ENCODE data around the gene EVA1B. TPM values are rescaled to one million over a fixed set of nuclear protein-coding genes. Genes with fewer than 3 reads are reported as not detected.

The EVA1B gene
- total RNA-seq, 1 experiment from 2014 or later, result 71.2 TPM

DNA sequence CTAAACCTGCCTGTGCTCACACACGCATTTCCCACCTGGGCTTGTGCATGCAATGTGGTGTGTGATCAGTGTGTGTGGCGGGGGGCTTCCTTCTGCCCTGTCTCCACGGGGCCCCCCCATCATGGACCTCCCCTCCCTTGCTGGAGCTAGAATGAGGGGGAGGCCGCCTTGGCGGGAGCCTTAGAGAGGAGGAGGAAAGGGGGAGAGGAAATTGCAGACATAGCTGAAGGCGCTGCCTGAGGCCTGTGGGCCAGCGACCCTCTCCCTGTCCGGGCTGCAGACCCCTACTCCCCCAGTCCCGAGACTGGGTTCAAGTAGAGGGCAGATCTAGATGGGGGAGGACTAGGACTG, 883 bp upstream of the EVA1B start:
- DNase-seq (ENCODE audit: low read depth), result no peak

DNA sequence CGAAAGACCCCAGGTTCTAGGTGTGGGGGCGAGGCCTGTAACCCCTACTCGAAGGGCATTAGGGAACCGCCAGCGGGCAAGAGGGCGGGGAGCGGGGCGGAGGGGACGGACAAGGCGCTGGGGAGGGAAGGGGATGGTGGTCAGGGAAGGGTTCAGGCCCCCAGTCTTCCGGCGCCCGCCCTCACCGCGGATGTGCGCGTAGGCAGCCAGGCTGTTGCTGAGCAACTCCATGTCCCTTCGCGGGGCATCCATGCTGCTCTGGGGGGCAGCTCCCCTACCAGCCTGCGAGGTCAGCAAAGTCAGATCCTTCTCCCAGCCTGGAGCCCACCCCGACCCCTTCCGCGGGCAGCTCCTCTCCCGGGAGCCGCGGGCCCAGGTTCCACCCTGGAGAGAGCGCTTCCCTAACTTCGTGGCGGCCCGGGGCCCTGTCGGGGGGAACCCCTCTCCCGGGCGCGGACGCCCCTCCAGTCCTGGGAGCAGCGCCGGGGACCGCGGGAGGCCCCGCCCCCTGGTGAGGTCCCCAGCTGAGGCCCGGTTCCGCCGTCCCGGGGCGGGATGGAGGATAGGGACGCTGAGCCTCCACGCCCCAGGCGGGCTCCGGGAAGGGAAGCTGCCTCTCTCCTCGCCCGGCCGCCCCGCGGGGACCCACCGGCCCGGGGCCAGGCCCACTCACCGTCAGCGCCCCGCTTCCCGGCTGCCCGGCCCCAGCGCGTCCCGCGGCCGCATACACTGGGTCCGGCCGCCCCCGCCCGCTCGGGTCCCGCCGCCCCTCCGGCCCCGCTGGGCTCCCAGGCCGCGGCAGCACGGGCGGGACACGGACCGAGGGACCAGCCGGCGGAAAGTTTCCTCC, 434 bp downstream of the EVA1B start:
- no peak for DNase-seq (ENCODE audit: low read depth)
- in situ Hi-C loops (cut with HindIII; ENCODE audit: low pct_unique_long_range_greater_than_20kb, low sequenced_read_pairs), result no loop called here

More for the DNA sequence above, 883 bp upstream of the EVA1B start:
- in situ Hi-C loops (cut with HindIII; ENCODE audit: low pct_unique_long_range_greater_than_20kb, low sequenced_read_pairs), result no loop called here

DNA sequence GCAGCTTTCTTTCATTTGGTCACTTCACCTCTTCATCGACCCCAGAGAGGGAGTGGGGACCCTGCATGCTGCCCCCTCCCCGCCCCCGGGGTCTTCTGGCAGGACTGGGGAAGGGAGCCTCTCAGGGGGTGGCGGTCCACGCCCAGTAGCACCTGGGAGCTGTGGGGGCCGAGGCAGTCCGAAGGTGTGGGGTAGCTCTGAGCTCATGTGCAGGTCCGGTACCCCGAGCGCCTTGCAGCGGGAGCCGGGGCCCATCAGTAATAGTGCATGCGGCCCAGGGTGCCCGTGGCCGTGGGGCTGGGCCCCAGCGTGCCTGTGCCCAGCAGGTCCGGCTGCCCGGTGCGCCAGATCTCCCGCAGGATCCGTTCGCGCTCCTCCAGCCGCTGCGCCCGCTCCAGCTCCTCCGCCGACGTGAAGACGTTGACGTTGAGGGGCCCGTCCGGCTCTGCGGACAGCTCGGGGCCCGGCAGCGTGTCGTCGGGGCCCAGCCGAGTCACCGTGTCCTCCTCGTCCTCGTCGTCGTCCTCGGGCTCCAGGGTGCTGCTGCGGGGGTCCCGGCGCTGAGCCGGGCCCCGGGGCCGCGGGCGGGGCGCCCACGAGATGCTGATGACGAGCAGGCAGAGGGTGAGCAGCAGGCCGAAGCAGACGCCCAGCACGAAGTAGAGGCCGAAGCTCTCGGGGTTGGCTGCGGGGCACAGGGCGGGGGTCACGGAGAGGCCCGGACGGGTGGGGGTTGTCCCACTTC, 1.2 kb downstream of the EVA1B start:
- in situ Hi-C loops (cut with HindIII; ENCODE audit: low pct_unique_long_range_greater_than_20kb, low sequenced_read_pairs), result no loop called here

DNA sequence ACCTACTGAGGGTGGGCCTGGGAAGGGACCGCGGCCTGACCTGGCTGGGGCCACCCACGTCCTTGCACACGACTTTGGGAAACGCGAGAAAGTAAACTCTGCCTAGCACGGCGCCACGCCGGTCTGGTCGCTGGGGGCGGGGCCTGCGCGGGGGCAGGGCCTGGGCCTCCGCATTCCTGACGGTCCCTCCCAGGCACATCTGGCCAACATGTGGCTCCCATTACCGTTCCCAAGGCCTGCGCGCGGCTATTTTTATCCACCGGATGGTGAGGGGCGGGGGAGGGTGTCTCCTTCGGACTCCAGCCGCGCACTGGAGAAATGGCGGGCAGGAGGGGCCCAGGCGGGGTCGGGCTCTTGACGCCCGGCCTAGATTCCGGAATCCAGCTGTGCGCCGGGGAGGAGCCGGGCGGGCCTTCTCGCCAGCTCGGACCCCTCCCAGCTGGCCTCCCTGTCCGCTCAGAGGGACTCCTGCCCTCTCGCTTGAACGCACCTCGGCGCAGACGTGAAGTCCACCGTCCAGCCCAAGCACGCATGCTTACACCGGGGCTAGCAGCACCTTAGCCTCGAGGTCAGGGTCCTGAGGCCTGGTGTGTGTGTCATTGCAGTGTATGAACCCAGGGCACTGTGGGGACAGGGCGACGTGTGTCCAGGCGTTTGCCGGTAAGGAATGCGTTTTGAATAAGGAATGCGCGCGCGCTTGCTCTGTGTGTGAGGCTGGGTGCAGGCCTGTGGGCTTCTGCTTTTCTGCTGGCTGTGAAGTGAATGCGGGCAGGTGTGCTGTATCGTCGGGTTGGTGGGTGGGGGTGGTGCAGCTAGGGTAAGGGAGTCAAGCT, 2.1 kb downstream of the EVA1B start:
- DNase-seq (ENCODE audit: low read depth), result no peak
- in situ Hi-C loops (cut with HindIII; ENCODE audit: low pct_unique_long_range_greater_than_20kb, low sequenced_read_pairs), result no loop called here

More for the DNA sequence above, 1.2 kb downstream of the EVA1B start:
- DNase-seq (ENCODE audit: low read depth), result no peak

DNA sequence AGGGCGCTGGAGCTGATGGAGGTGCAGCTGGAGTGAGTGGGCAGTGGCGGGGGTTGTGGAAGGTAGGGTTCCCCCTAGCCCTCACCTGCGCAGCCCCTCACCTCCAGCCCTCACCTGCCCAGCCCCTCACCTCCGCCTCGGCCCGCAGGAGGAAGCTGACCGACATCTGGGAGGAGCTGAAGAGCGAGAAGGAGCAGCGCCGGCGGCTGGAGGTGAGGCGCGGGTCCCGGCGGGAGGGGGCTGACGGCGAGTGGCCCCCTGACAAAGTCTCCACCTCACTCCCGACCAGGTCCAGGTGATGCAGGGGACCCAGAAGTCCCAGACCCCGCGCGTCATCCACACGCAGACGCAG, 2.7 kb downstream of the EVA1B start:
- in situ Hi-C loops (cut with HindIII; ENCODE audit: low pct_unique_long_range_greater_than_20kb, low sequenced_read_pairs), result no loop called here

DNA sequence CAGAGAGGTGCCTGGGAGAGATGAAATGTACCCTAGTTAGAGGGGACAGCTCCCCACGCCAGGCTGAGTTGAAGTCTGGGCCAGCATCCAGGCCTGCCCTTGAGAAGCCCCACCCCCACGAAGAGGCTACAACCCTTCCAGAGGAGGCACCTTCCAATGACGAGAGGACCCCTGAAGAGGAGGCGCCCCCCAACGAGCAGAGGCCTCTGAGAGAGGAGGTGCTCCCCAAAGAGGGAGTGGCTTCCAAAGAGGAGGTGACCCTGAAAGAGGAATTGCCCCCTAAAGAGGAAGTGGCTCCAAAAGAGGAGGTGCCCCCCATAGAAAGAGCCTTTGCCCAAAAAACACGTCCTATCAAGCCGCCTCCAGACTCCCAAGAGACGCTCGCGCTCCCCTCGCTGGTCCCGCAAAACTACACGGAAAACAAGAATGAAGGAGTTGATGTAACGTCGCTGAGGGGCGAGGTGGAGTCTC, 3.1 kb downstream of the EVA1B start:
- DNase-seq (ENCODE audit: low read depth), result no peak
- in situ Hi-C loops (cut with HindIII; ENCODE audit: low pct_unique_long_range_greater_than_20kb, low sequenced_read_pairs), result no loop called here

More for the DNA sequence above, 2.7 kb downstream of the EVA1B start:
- DNase-seq (ENCODE audit: low read depth), result no peak

DNA sequence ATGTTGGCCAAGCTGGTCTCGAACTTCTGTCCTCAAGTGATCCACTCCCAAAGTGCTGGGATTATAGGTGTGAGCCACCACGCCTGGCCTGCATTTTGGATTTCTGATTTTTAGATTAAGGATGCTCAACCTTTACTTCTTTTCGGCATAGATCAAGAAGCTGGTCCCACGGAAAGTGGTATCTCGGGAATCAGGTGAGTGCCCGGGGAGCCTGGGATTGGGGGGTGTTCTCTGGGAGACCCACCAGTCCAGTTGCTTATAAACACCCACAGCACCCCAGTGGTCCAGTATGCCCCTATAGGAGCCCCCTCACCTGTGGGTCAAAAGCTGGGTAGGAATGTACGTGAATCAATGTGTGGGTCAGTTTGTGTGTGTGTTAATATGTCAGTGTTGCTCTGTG, 14.0 kb downstream of the EVA1B start:
- no peak for DNase-seq (ENCODE audit: low read depth)
- in situ Hi-C loops (cut with HindIII; ENCODE audit: low pct_unique_long_range_greater_than_20kb, low sequenced_read_pairs), result no loop called here

DNA sequence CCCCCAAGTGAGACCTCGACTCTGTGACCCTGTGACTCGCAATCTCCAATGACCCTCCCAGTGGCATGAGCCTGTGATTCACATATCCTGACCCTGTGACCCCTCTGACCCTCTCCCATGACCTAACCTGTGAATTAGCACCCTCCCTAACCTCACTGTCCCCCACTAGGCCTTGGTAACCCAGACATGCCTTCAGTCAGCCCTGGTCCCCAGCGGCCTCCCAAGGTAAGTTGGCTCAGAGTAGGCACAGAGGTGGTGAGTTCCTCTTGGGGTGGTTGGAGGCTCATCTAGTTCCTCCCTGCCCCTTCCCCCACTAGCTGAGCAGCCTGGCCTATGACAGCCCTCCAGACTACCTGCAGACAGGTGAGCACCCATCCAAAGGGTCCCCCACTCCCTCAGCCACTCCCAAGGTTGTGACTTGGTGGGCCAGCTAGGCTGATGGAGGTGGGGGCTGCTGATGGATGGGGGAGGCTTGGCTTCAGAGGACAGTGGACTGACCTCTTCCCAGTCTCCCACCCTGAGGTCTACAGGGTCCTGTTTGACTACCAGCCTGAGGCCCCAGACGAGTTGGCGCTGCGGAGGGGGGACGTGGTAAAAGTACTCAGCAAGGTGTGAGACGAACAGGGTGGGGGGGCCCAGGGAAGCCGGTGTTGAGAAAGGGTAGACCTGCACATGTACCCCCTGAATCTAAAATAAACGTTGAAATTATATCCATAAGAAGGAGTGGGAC, 15.7 kb downstream of the EVA1B start:
- in situ Hi-C loops (cut with HindIII; ENCODE audit: low pct_unique_long_range_greater_than_20kb, low sequenced_read_pairs), result no loop called here
- no peak for DNase-seq (ENCODE audit: low read depth)

DNA sequence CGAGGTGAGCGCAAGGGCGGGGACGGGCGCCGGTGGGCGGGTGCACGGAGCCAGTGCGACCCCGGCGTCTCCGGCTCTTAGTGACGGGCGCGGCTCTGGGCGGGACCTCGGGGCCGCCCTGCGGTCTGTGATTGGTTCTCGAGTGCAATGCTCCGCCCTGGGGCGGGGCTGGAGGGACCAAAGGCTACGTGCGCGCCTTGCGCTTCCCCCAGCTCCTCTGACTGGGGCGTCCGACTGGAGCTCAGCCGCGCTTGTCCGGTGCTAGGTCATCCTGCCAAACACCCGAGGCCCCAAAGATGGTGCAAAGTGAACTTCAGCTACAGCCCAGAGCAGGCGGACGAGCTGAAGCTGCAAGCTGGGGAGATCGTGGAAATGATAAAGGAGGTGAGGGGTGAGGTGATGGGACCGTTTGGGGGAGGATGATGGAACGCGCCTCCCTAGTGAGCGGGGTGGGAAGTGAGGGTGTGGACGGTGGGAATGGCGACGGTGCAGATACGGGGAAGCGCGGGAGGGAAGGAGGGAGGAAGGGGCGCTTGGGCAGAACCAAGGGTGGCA, 16.5 kb downstream of the EVA1B start:
- peak; percentile 88 for DNase-seq (ENCODE audit: low read depth)
- in situ Hi-C loops (cut with HindIII; ENCODE audit: low pct_unique_long_range_greater_than_20kb, low sequenced_read_pairs), result no loop called here

DNA sequence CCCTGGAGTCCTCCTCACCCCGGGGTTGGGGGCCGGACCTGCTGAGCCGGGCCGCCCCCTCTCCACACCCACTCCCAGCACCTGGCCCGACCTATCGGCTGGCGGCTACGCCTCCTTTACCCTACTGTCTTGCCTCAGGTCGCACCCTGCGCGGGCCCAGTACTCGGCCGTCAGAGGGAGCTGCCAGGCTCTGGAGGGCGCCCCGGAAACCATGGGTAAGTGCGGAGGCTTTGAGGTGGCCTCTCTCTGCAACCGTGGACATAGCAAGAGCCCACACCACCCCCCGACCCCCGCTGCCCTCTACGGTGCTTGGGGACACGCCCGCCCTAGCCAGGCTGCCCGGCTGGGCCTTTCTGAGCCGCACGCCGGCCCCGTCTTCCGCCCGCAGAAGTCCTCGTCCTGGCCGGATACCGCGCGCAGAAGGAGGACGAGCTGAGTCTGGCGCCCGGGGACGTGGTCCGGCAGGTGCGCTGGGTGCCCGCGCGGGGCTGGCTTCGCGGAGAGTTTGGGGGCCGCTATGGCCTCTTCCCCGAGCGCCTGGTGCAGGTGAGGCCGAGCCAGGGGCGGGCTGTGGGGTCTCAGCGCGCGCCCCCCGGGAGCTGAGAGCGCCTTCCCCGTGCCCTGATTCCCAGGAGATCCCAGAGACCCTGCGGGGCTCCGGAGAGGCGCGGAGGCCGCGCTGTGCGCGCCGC, 17.1 kb downstream of the EVA1B start, which contains the start of gene SH3D21:
Gene SH3D21, plus strand, starts transcription at position 159 of the 692 bp plus-strand sequence. Its CDS starts 53 bp downstream, at position 212.
- peak; percentile 56 for DNase-seq (ENCODE audit: low read depth)
- in situ Hi-C loops (cut with HindIII; ENCODE audit: low pct_unique_long_range_greater_than_20kb, low sequenced_read_pairs), result no loop called here

DNA sequence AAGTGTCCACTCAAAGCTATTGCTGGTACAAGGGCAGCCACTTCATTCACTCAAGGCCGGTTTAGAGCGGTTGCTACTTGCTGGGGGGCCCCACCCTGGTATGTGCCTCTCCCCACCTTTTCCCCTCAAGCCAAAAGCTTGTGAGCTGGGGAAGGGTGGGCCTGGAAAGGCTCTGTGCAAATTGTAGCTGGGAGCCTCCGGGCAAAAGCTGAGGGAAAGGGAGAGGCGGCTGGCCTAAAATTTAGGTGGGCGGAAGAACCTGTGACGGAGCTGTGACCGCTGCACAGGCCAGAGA, 17.6 kb downstream of the EVA1B start:
- in situ Hi-C loops (cut with HindIII; ENCODE audit: low pct_unique_long_range_greater_than_20kb, low sequenced_read_pairs), result no loop called here
- DNase-seq (ENCODE audit: low read depth), result no peak

DNA sequence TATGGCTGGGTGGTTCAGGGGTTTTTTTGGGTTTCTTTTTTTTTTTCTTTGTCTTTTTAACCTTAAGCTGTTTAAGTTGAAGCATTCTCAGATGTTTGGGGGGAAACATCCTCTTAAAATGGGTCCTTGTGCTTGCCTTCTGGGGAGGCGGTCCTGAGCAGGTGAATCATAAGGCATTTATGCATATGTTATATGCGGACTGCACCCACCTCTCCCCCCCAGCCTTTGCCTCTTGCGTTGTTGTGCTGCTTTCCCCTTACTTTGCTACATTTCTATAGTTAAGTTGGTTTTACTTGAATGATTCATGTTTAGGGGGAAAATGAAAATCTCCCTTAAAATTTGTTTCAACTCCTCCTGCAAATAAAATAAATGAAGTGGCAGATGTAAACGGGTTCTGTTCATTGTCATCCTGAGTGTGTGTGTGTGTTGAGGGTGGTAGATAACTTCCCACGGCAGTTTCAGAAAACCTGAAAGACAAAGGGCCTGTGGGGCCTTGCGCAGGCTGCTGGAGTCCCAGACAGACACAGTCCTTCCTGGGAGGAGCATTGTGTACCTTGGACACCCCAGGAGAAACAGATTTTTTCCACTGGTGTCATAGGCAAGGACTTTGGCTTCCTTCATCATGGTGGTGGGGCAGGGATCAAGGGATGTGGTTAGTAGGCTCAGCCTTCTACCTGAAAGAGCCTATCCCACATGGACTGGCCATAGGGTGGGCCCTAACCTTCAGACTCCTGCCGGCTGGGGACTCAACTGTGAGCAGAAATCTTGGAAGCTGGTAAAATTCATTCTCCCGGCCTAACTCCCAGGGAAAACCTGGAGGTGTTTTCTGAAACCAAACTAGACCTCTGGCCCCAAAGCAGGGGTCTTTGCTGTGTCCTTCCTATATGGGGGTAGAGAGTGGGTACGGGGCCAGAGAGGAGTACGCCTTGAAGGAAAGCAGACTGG, 18.2 kb downstream of the EVA1B start:
- in situ Hi-C loops (cut with HindIII; ENCODE audit: low pct_unique_long_range_greater_than_20kb, low sequenced_read_pairs), result no loop called here

DNA sequence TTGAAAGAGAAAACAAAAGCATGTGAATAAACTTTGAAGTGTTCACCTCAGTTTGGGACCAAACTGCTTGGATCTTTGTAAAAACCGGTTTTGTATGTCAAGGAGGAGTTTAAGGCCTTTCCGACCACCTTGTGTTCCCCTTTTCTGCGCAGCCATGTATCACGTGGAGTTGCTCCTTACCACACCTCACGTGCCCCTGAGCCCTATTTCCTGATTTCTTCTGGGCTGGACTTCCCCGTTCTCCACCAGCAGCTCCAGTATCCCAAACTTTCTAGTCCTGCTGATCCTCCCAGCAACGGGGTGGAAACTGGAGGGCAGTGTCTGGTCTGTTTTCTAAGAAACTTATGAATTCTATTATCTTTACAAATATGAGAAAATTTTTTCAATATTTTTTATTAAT, 18.9 kb downstream of the EVA1B start:
- no peak for DNase-seq (ENCODE audit: low read depth)
- in situ Hi-C loops (cut with HindIII; ENCODE audit: low pct_unique_long_range_greater_than_20kb, low sequenced_read_pairs), result no loop called here

More for the DNA sequence above, 18.2 kb downstream of the EVA1B start:
- no peak for DNase-seq (ENCODE audit: low read depth)

DNA sequence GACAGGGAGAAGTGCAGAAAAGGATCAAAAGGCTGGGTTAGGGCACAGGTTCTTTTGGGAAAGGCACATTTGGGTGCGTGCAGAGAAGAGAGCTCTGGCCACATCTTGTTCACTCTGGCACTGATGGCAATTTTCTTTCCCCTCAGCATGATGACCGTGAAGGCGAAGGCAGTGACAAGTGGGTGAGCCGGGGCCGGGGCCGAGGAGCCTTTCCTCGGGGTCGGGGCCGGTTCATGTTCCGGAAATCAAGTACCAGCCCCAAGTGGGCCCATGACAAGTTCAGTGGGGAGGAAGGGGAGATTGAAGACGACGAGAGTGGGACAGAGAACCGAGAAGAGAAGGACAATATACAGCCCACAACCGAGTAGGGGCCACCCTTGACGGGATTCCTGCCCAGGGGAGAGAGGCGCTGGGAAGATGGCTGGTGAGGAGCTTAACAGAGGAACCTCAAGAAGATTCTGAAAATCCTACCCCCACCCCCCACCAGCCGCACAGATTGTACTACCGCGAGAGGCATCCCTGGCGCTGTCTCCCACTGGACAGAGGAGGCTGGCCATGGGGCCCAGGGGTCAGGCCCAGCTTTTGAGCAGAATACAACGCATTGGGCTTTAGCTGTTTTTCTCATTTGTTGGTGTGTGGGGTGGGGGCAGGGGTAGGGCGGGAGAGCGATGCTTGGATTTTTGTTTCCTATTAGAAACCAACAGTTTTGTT, 19.6 kb downstream of the EVA1B start:
- DNase-seq (ENCODE audit: low read depth), result no peak
- in situ Hi-C loops (cut with HindIII; ENCODE audit: low pct_unique_long_range_greater_than_20kb, low sequenced_read_pairs), result no loop called here

DNA sequence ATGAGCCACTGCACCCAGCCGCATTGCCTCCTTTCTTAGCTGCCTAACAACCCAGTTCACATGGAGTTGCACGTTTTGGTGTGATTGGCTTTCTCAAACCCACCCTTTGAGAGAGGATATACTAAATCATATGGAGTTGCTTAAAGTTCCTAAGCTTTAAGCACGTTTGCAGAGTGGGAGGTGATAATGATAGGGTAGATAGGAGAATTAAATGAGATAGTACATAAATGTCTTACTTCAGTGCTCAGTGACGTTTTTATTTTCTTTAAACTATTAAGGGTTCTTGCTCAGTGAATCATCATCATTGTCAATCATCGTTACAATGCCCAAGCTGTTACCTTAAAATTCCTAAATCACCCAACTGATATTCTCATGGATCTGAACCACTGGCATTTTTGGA, 20.2 kb downstream of the EVA1B start:
- in situ Hi-C loops (cut with HindIII; ENCODE audit: low pct_unique_long_range_greater_than_20kb, low sequenced_read_pairs), result no loop called here
- no peak for DNase-seq (ENCODE audit: low read depth)

DNA sequence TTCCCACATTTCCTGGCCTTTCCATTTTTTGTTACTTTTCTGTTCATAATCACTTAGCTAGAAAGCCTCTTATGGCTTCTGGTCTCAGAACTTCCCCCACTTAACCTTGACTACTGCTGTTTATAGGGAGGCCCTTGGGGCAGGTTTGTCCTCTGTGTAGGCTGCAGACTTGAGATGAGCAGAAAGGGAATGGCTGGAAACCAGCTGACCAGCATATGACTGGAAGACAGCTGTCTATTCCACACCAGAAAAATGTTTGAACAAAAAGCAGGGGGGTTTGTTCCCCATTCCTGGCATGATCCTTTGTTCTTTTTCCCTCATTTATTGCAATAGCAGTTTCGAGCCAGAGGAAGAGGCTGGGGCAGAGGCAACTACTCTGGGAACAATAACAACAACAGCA, 22.2 kb downstream of the EVA1B start:
- in situ Hi-C loops (cut with HindIII; ENCODE audit: low pct_unique_long_range_greater_than_20kb, low sequenced_read_pairs), result no loop called here
- DNase-seq (ENCODE audit: low read depth), result no peak
